Mesenchymal stem cell (in vitro differentiated cells and primary cell): ENCODE results near the gene AFTPH.

Experiments
- DNase-seq: peaks from one replicate; pipeline ENCODE4 v3.0.0-alpha.2; 2013
- H2AFZ ChIP-seq: one replicate; pipeline ENCODE4 v1.6.1; 2013; ENCODE audit warnings: low read depth, mild to moderate bottlenecking, control low read depth, inconsistent platforms, low read length, moderate library complexity
- H2AK5ac ChIP-seq: 2 replicates; pipeline ENCODE4 v1.6.1; 2013; ENCODE audit warnings: low read length, moderate library complexity, mild to moderate bottlenecking, inconsistent platforms; ENCODE audit not compliant: severe bottlenecking
- H2BK120ac ChIP-seq: one replicate; pipeline ENCODE4 v1.6.1; 2013; ENCODE audit warnings: low read depth, mild to moderate bottlenecking, inconsistent platforms, low read length, moderate library complexity
- H2BK12ac ChIP-seq, 2 experiments: one replicate each; pipeline ENCODE4 v1.6.1; 2013; ENCODE audit warnings: inconsistent platforms in 2 of 2, low read length in 2 of 2, mild to moderate bottlenecking in 2 of 2, moderate library complexity in 2 of 2, control low read depth in 1 of 2
- H2BK15ac ChIP-seq: one replicate; pipeline ENCODE4 v1.6.1; 2013; ENCODE audit warnings: mild to moderate bottlenecking, low read depth, inconsistent platforms; ENCODE audit not compliant: poor library complexity, severe bottlenecking
- H2BK5ac ChIP-seq: 2 replicates; pipeline ENCODE4 v1.6.1; 2013; ENCODE audit warnings: low read depth, mild to moderate bottlenecking, low read length, control low read depth, inconsistent platforms; ENCODE audit not compliant: poor library complexity, severe bottlenecking
- H3K14ac ChIP-seq, 2 experiments: one replicate each; pipeline ENCODE4 v1.6.1; 2013; ENCODE audit warnings: inconsistent platforms in 2 of 2, low read length in 2 of 2, control low read depth in 1 of 2, mild to moderate bottlenecking in 1 of 2, moderate library complexity in 1 of 2
- H3K18ac ChIP-seq, 2 experiments: one replicate each; pipeline ENCODE4 v1.6.1; 2013; ENCODE audit warnings: inconsistent platforms in 2 of 2, low read length in 2 of 2, control low read depth in 1 of 2, low read depth in 1 of 2, mild to moderate bottlenecking in 1 of 2
- H3K23ac ChIP-seq, 2 experiments: one replicate each; pipeline ENCODE4 v1.6.1; 2013; ENCODE audit warnings: inconsistent platforms in 2 of 2, low read length in 2 of 2, mild to moderate bottlenecking in 2 of 2, moderate library complexity in 2 of 2, control low read depth in 1 of 2
- H3K27ac ChIP-seq: 2 replicates; pipeline ENCODE4 v1.5.1; 2013; ENCODE audit warnings: mild to moderate bottlenecking, moderate library complexity, low read length, control low read depth, inconsistent platforms; ENCODE audit not compliant: poor library complexity, severe bottlenecking
- H3K27me3 ChIP-seq, 2 experiments: 2 replicates each; pipeline versions ENCODE4 v1.6.1 to v1.7.0; 2013; ENCODE audit warnings: low read length in 2 of 2, mild to moderate bottlenecking in 2 of 2, moderate library complexity in 2 of 2, control low read depth in 1 of 2, inconsistent platforms in 1 of 2; ENCODE audit not compliant: control insufficient read depth in 1 of 2, insufficient read depth in 1 of 2
- H3K36me3 ChIP-seq, 2 experiments: 2 replicates each; pipeline versions ENCODE4 v1.6.1 to v1.7.0; 2013; ENCODE audit warnings: low read length in 2 of 2, control low read depth in 1 of 2, inconsistent platforms in 1 of 2, low read depth in 1 of 2, mild to moderate bottlenecking in 1 of 2; ENCODE audit not compliant: insufficient read depth in 2 of 2, control insufficient read depth in 1 of 2
- H3K4ac ChIP-seq, 2 experiments: one replicate each; pipeline ENCODE4 v1.6.1; 2013; ENCODE audit warnings: inconsistent platforms in 2 of 2, low read length in 2 of 2, mild to moderate bottlenecking in 2 of 2, moderate library complexity in 2 of 2, control low read depth in 1 of 2, low read depth in 1 of 2
- H3K4me1 ChIP-seq: 2 replicates; pipeline ENCODE4 v1.6.1; 2013; ENCODE audit warnings: low read depth, low read length, control low read depth; ENCODE audit not compliant: control insufficient read depth, insufficient read depth
- H3K4me2 ChIP-seq: 2 replicates; pipeline ENCODE4 v1.6.1; 2013; ENCODE audit warnings: low read length, mild to moderate bottlenecking, inconsistent platforms; ENCODE audit not compliant: poor library complexity, severe bottlenecking
- H3K4me3 ChIP-seq, 2 experiments: 2 replicates each; pipeline versions ENCODE4 v1.5.1 to v1.7.0; 2013; ENCODE audit warnings: low read length in 2 of 2, mild to moderate bottlenecking in 2 of 2, control low read depth in 1 of 2, low read depth in 1 of 2; ENCODE audit not compliant: insufficient read depth in 1 of 2
- H3K79me1 ChIP-seq: replicated peaks from 2 replicates; pipeline ENCODE4 v1.6.1; 2013; ENCODE audit warnings: mild to moderate bottlenecking, control low read depth, low read length, inconsistent platforms; ENCODE audit not compliant: poor library complexity, severe bottlenecking
- H3K9ac ChIP-seq: 2 replicates; pipeline ENCODE4 v1.7.0; 2013; ENCODE audit warnings: mild to moderate bottlenecking, low read length, moderate library complexity
- H3K9me3 ChIP-seq: 2 replicates; pipeline ENCODE4 v1.7.0; 2013; ENCODE audit warnings: mild to moderate bottlenecking, low read length; ENCODE audit not compliant: control insufficient read depth
- H4K8ac ChIP-seq: one replicate; pipeline ENCODE4 v1.6.1; 2013; ENCODE audit warnings: inconsistent platforms, mild to moderate bottlenecking, low read length, moderate library complexity
- H4K91ac ChIP-seq: one replicate; pipeline ENCODE4 v1.6.1; 2013; ENCODE audit warnings: mild to moderate bottlenecking, low read length, inconsistent platforms
- WGBS: methylation state at CpG from one replicate; pipeline ENCODE4 v1.1.7; 2013; ENCODE audit warnings: mixed read lengths; 5-methylcytosine and 5-hydroxymethylcytosine counted together

AFTPH gene

GRCh38 chr2:64478502-64479230 is 45.5 kb upstream of the AFTPH start:
- H3K27me3 ChIP-seq, result peaks cover 0 to 9% of the 10 kb centered on the region in 2 experiments
- H3K14ac ChIP-seq, result no peak overlapping the region
- no peak overlapping the region for H2AFZ ChIP-seq
- DNase-seq, result no peak
- H3K23ac ChIP-seq, result no peak overlapping the region
- H3K4ac ChIP-seq, result no peak overlapping the region
- H3K36me3 ChIP-seq, result no peaks in the 10 kb centered on the region
- H3K18ac ChIP-seq, result no peak overlapping the region
- no peak overlapping the region for H2BK15ac ChIP-seq
- no peaks in the 10 kb centered on the region for H3K4me1 ChIP-seq
- H3K9ac ChIP-seq, result no peak overlapping the region
- no peak overlapping the region for H2BK5ac ChIP-seq
- WGBS, result 93% methylated on average over 2 of the region's 3 CpGs
- no peak overlapping the region for H3K4me3 ChIP-seq
- H3K27ac ChIP-seq, result no peak overlapping the region
- H3K79me1 ChIP-seq, result no peaks in the 10 kb centered on the region
- H2BK120ac ChIP-seq, result no peak overlapping the region
- H2BK12ac ChIP-seq, result no peak overlapping the region
- no peaks in the 10 kb centered on the region for H3K9me3 ChIP-seq
- no peak overlapping the region for H3K4me2 ChIP-seq
- no peak overlapping the region for H2AK5ac ChIP-seq
- no peak overlapping the region for H4K8ac ChIP-seq
- no peak overlapping the region for H4K91ac ChIP-seq

GRCh38 chr2:64479259-64480117 is 44.6 kb upstream of the AFTPH start:
- peaks cover 0 to 7% of the 10 kb centered on the region in 2 experiments for H3K27me3 ChIP-seq
- no peak overlapping the region for H3K4me3 ChIP-seq
- no peak overlapping the region for H3K23ac ChIP-seq
- H3K9me3 ChIP-seq, result no peaks in the 10 kb centered on the region
- peak; percentile 10 for DNase-seq
- no peak overlapping the region for H2AFZ ChIP-seq
- H3K4me2 ChIP-seq, result no peak overlapping the region
- no peaks in the 10 kb centered on the region for H3K36me3 ChIP-seq
- no peak overlapping the region for H2BK5ac ChIP-seq
- no peak overlapping the region for H2AK5ac ChIP-seq
- no peak overlapping the region for H4K91ac ChIP-seq
- H3K27ac ChIP-seq, result no peak overlapping the region
- H3K14ac ChIP-seq, result no peak overlapping the region
- H2BK15ac ChIP-seq, result no peak overlapping the region
- no peaks in the 10 kb centered on the region for H3K79me1 ChIP-seq
- H3K9ac ChIP-seq, result no peak overlapping the region
- WGBS, result 92% methylated on average over 10 of the region's 10 CpGs
- H4K8ac ChIP-seq, result no peak overlapping the region
- no peak overlapping the region for H2BK12ac ChIP-seq
- H3K4ac ChIP-seq, result no peak overlapping the region
- H3K4me1 ChIP-seq, result no peaks in the 10 kb centered on the region
- no peak overlapping the region for H2BK120ac ChIP-seq
- H3K18ac ChIP-seq, result no peak overlapping the region

GRCh38 chr2:64481665-64482064 is 42.5 kb upstream of the AFTPH start:
- Histone ChIP-seq H3K9me3 (no peaks in the 10 kb centered on the region), H2BK120ac (no peak overlapping the region), H3K9ac (no peak overlapping the region), H4K91ac (no peak overlapping the region), H2BK5ac (no peak overlapping the region), H3K4me1 (no peaks in the 10 kb centered on the region), H2AK5ac (no peak overlapping the region), H3K27ac (no peak overlapping the region), H3K79me1 (no peaks in the 10 kb centered on the region), H3K27me3 (peaks cover 8 to 15% of the 10 kb centered on the region in 2 experiments), H2AFZ (no peak overlapping the region), H3K36me3 (no peaks in the 10 kb centered on the region), H3K23ac (no peak overlapping the region), H3K14ac (no peak overlapping the region), H3K4ac (no peak overlapping the region), H4K8ac (no peak overlapping the region), H3K4me3 (no peak overlapping the region), H2BK15ac (no peak overlapping the region), H3K4me2 (no peak overlapping the region), H3K18ac (no peak overlapping the region), H2BK12ac (no peak overlapping the region)
- no peak for DNase-seq
- 89% methylated on average over 4 of the region's 5 CpGs for WGBS

GRCh38 chr2:64482243-64482642 is 41.9 kb upstream of the AFTPH start:
- Histone ChIP-seq H3K23ac (no peak overlapping the region), H3K27ac (no peak overlapping the region), H3K9ac (no peak overlapping the region), H2BK120ac (no peak overlapping the region), H3K18ac (no peak overlapping the region), H4K8ac (no peak overlapping the region), H3K4me3 (no peak overlapping the region), H3K4me2 (no peak overlapping the region), H3K9me3 (no peaks in the 10 kb centered on the region), H2BK15ac (no peak overlapping the region), H3K27me3 (peaks cover 11 to 18% of the 10 kb centered on the region in 2 experiments), H2BK12ac (no peak overlapping the region), H3K4me1 (no peaks in the 10 kb centered on the region), H2BK5ac (no peak overlapping the region), H3K4ac (no peak overlapping the region), H2AK5ac (no peak overlapping the region), H3K14ac (no peak overlapping the region), H3K36me3 (no peaks in the 10 kb centered on the region), H3K79me1 (no peaks in the 10 kb centered on the region), H4K91ac (no peak overlapping the region), H2AFZ (no peak overlapping the region)
- no peak for DNase-seq
- WGBS, result 83% methylated on average over 1 of the region's 1 CpG
